ENCODE measurements around the gene ZNF576.
"Not testable (repeated sequence)": the region's sequence is repeated elsewhere in the genome, so short reads cannot be mapped to it uniquely, and the experiment has no call there.

ZNF576 gene

DNA sequence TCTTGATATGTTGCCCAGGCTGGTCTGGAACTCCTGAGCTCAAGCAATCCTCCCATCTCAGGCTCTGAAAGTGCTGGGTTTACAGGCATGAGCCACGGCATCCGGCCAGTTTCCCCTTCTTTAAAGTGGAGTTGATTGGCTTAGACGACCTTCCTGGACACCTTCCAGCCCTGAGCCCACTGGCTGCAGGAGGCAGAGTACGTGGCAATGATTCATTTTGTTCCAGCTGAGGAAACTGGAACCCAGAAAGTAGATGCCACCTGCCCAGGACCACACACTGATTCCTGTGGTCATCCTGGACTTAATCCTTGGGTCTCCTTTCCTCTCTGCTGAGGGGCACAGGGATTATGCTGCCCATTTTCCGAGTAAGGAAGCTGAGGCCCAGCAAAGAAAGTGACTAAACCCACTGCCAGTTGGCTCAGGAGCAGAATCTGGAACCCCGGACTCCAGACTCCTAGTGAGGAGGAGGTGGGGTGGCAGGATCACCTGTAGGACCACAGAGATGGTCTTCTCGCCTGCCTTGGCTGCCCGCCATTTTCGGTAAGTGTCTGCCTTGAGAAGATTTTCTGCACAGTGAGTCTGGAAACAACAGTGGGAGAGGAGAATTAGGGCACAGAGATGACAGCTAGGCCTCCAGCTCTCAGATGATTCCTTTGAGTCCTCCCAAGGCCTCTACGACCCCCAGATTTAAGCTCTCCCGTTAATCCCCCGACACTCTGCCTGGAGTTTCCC is 21.8 kb upstream of the ZNF576 start:
- DNase-seq (ENCODE audit: low read depth in 2 of 3, low spot score in 2 of 3): no peak

DNA sequence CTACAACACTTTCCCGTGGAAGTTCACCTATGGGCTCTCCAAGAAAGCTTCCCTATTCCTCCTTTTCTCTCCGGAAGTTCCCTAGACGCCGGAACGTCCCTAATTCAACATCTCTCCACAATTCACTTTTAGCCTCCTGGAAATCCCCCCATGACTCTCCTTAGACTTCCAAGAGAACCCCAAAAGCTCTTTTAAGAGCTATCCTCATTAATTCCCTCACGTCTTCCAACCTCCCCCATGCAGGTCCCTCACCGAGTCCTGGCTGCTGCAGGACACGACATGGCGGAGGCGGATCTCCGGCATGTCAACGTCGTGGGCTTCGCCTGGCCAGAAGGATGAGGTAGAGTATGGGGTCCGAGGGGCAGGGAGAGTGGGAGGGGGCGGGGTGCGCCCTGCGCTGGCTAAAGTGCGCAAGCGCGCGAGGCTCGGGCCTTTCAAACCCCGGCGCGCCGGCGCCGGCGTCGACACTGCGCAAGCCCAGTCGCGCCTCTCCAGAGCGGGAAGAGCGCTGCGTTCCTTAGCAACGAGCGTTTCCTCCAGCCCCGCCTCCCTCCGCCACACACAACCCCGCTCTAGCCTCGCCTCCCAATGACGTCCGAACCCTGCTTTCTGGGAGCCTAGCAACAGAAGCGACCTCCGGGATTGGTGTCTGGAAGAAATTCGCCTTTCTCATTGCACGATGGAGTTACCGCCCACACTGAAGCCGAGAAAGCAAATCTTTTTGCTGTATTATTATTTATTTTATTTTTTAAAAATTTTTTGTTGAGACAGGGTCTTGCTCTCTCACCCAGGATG is 21.0 kb upstream of the ZNF576 start, which contains the start of the genes PINLYP and XRCC1:
Gene PINLYP, plus strand, starts transcription at position 646 of the 795 bp plus-strand sequence. CDS start 1,391 bp downstream, outside the sequence.
Gene XRCC1, minus strand, starts transcription at position 372 of the 795 bp plus-strand sequence. Its CDS starts 69 bp downstream, at position 303.
- DNase-seq (ENCODE audit: low read depth in 2 of 3, low spot score in 2 of 3): peak; percentile 83 to 92 (median 90)

DNA sequence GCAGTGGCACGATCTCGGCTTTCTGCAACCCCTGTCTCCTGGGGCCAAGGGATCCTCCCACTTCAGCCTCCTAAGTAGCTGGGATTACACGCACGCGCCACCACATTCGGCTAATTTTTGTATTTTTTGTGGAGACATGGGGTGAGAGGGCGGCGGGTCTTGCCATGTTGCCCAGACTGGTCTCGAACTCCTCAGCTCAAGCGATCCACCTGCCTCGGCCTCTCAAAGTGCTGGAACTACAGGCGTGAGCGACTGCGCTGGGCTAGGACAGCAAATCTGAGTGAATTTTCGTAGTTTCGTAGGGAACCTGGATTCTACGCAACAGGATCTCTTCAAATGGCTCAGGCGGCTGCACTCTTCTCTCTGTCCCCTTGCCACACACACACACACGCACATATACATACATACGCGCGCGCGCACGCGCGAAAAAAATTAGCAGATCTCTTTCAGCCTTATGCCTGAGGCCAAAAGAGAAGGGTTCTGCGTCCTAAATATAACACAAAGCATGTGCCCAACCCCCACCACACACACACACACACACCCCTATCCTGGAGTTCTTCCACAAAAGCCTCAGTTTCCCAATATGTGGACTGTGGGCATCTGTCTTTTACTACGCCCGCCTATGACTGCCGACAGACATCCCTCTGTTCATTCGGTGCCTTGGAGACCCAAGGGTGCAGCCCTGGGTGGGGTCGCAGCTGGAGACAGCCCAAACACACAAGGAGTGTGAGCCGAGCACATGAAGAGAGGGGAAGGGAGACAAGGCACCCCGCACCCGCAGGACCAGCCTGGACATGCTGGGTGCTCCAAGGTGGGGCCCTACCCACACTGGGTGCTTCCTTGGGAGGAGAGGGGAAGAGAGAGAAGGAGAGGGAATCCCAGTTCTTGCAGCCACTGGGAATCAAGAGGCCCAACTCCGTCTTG is 20.2 kb upstream of the ZNF576 start:
- DNase-seq (ENCODE audit: low read depth in 2 of 3, low spot score in 2 of 3): no peak

DNA sequence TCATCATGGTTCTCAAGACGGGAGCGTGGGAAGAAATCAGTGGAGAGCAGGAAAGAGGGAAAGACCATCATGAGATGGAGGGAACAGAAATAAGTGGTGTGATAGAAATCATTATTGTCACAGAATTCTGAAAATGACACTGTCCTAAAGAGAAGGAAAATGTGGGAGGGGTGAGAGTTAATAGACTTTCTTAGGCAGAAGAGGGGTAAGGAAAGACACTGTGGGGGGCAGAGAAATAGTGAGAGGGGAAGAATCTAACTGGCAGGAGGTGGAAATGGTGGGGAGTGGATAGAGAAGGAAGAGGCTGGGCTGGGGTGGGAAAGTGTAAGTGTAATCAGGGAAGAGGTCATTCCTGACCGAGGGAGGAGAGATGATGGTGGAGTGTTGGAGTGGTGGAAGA is 17.6 kb upstream of the ZNF576 start:
- no peak for DNase-seq (ENCODE audit: low read depth in 2 of 3, low spot score in 2 of 3)

DNA sequence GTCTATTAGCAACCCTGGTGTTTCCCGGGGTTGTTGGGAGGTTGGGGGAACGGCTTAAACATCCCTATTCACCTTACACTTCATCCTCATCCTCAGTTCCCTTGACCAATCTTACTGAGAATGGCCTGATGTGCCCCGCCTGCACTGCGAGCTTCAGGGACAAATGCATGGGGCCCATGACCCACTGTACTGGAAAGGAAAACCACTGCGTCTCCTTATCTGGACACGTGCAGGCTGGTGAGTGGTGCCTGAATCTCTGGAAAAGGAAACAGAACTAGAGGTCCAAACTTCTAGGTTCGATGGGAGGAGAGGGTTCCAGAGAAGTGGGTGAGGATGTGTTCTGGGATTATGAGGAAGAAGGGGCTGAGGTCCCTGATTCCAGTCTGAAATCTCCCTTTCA is 14.9 kb upstream of the ZNF576 start:
- no peak for DNase-seq (ENCODE audit: low read depth in 2 of 3, low spot score in 2 of 3)

DNA sequence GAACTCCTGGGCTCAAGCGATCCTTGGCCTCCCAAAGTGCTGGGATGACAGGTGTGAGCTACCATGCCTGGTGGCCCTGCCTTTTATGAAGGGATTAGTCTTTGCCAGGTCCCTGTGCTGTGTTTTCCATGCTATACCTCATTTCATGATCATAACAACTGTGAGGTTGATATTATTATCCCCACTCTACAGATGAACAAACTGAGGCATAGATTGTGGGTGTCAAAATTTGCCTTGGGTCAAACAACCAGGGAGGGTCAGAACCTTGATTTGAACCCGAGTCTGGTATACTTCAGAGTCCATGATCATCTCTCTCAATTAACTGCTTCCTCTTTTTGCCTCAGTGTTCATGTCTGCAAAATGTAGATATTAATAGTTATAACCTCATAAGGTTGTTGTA is 13.9 kb upstream of the ZNF576 start:
- no peak for DNase-seq (ENCODE audit: low read depth in 2 of 3, low spot score in 2 of 3)

DNA sequence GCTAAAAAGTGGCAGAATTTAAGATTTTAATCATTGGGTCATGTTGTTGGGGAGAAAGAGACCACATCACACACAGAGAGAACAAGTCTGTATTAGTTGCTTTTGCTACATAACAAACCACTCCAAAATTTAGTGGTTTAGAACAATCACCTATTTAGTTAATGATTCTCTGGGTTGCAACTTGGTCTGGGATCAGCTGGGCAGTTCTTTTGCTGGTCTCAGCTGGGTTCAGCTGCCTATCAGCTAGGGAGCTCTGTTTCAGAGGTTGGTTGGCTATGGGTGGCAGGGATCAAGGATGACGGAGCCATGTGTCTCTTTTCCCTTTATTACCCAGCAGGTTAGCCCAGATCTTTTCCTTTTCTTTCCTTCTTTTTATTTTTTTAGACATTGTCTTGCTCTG is 11.9 kb upstream of the ZNF576 start:
- no peak for DNase-seq (ENCODE audit: low read depth in 2 of 3, low spot score in 2 of 3)

DNA sequence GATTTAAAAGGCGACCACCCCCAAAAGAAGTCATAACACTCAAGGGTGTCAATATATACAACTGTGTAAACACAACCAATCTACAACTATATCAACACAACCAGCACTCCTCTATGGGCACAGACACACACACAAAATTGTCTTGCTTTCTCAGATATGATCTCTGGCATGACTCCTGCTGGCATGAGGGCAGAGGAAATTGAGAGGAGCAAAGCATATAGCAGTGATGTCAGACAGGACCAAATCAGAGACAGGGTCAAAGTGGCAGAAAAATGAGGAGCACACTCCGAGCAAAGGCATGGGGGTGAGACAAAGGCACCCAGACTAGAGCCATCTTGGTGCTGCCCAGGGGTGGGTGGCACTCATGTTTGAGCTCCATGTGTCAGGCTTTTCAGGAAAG is 10.0 kb upstream of the ZNF576 start:
- DNase-seq (ENCODE audit: low read depth in 2 of 3, low spot score in 2 of 3): no peak

DNA sequence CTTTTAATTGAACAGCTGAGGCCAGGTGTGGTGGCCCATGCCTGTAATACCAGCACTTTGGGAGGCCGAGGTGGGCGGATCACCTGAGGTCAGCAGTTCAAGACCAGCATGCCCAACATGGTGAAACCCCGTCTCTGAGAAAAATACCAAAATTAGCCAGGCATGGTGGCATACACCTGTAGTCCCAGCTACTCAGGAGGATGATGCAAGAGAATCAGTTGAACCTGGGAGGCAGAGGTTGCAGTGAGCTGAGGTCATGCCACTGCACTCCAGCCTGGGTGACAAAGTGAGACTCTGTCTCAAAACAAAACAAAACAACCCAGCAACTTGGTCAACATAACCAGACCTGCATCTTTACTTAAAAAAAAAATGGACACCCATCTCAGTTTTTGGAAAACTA is 9.4 kb upstream of the ZNF576 start:
- not testable (repeated sequence) for DNase-seq (ENCODE audit: low read depth in 2 of 3, low spot score in 2 of 3)

DNA sequence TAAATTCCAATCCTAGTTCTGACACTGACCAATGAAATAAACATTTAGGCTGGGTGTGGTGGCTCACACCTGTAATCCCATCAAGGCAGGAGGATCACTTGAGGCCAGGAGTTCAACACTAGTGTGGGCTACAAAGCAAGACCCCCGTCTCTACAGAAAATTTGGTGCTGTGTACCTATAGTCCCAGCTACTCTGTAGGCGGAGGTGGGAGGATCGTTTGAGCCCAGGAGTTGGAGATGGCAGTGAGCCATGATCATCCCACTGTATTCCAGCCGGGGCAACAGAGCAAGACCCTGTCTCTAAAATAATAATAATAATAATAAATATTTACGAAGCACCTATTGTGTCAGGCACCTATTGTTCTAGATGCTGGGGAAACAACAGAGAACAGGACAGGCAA is 7.1 kb upstream of the ZNF576 start:
- DNase-seq (ENCODE audit: low read depth in 2 of 3, low spot score in 2 of 3): no peak

DNA sequence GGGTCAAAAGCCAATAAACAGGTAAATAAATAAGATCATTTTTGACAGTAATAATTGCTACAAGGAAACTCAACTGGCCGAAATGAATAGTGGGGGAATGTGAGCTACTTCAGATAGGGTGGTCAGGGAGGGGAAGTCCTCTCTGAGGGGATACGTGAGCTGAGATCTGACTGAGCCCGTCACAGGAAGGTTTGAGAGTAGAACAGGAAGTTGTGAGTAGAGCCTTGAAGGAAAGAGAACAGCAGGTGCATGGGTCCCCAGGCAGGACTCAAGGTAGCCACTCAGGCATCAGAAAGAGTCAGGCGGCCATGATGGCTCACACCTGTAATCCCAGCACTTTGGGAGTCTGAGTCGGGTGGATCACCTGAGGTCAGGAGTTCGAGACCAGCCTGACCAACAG is 6.7 kb upstream of the ZNF576 start:
- no peak for DNase-seq (ENCODE audit: low read depth in 2 of 3, low spot score in 2 of 3)

DNA sequence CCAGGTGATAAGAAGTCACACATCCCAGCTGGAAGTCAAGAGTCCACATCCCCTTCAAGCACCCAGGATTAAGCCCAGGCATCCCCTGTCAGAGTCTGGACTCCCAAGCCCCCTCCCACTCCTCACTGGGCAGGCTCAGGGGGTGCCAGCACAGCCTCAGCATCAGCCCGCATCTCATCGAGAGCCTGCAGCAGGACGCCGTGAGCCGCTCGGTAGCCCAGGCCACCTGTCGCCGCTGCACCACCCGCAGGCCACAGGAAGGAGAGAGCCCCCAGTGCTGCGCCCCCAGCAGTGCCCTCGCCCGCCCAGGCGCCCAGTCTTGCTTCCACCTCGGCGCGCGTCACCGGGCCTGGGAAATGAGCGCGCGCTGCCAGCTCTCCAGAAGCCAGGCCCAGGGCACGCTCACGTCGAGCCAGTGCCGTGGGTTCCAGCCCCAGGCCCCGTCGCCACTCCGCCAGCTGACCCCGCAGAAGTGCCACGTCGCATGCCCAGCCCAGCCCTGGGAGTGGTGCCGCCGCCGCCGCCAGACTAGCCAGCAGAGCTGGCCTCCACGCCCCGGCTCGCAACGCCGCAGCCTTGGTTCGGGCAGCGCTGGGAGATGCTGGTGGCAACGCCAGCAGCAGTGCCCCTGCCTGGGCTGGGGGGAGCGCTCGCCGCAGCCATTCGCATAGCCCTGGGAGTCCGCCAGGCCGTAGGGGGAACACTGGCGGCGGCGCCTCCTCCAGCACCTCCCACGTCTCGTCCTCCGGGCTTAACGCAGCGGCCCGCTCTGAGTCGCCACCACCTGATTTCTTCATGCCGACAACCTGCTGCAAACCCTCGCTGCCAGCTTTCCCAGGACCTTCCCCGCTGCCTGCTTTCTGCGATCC is 4.3 kb upstream of the ZNF576 start:
- no peak for DNase-seq (ENCODE audit: low read depth in 2 of 3, low spot score in 2 of 3)

DNA sequence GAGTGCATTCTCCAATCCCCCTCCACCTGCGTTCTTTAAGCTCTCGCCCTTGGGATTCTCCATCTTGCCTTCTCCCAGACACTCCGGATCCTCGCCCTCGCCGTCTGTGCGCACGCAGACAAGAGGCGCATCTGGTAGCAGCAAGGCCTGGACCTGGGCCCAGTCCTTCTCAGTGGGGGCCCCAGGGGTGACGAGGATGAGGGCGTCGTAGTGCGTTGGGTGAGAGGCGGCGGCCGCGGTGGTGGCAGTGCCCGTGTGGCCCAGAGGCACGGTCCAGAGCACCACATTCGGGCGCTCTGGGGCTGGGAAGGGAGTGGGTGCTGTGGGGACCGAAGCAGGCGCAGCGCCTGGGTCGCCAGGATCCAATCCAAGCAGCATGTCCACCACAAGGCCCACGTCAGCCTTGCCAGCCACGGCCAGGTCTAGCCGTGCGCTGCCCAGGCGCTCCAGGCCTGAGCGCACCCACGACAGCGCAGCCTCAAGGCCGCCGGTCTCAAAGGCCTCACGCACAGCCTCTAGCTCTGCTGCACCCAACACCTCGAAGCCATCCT is 3.5 kb upstream of the ZNF576 start:
- DNase-seq (ENCODE audit: low read depth in 2 of 3, low spot score in 2 of 3): no peak

DNA sequence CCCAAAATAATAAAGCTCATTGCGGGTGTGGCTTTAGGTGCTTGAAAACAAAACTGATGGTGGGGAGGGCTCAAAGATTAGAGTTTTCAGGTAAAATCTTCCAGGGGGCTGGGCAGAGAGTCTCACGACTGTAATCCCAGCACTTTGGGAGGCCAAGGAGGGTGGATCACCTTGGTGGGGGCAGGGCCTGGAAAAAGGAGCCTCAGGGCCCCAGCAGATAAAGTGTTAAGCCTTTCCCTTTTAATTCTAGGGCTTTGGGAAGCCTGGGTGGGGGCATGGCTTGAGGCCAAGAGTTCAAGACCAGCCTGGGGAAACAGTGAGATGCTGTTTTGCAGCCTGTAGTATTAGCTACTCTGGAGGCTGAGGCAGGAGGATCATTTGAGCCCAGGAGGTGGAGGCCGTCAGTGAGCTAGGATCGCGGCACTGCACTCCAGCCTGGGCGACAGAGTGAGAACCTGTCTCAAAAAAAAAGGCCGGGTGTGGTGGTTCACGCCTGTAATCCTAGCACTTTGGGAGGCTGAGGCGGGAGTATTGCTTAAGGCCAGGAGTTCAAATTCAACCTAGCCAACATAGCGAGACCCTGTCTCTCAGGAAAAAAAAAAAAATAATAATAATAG is 2.2 kb upstream of the ZNF576 start:
- no peak for DNase-seq (ENCODE audit: low read depth in 2 of 3, low spot score in 2 of 3)

DNA sequence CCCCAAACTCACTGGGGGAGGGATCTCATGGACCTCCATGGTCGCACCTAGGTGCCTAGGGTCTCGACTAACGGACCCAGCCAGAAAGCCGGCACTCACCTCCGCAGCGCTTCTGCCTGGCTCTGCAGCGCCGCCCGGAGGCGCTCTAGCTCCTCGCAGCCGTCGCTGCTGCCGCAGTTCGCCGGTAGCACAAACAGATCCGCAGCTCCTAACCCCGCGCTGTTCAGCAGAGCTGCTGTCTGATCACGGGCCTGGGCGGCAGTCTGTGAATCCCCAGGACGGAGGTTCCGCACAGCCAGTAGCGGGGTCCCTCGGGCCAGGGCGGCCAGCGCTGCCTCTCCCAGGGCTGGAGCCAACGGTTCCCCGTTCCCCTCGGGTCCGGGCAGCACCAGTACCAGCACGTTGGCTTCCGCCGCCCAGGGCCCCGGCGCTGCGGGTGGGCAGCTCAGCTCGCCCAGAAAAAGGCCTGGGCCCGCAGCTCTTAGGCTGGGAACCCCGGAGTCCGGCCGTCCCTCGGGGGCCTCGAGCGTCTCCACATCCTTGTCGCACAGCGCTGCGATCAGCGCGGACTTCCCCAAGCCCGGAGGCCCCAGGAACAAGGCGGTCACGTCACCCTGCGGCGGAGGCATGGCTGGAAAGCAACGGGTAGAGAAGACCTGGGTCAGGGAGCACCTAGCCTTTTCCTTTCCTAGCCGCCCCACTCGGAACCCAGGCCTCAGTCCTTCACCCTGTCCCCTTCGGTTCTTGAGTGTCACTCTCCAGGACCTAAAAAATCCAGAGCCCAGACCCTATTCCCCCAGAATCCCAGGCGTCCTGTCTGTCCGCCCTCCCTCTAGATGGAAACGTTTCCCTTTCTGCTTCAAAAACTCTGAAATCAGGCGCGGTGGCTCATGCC is 1.4 kb upstream of the ZNF576 start:
- DNase-seq (ENCODE audit: low read depth in 2 of 3, low spot score in 2 of 3): peak; percentile 39 to 56 (median 54)

DNA sequence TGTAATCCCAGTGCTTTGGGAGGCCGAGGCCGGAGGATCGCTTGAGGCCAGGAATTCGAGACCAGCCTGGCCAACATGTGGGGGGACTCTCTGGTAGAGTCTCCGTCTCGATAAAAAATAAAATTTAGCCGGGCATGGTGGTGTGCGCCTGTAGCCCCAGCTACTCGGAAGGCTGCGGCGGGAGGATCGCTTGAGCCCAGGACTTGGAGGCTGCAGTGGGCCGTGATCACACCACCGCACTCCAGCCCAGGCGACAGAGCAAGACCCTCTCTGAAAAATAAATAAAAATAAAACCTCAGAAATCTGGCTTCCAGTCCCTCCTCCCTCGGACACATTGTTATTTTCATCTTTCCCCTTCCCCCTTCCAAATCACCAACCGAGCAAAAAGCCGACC is 793 bp upstream of the ZNF576 start:
- DNase-seq (ENCODE audit: low read depth in 2 of 3, low spot score in 2 of 3): no peak

DNA sequence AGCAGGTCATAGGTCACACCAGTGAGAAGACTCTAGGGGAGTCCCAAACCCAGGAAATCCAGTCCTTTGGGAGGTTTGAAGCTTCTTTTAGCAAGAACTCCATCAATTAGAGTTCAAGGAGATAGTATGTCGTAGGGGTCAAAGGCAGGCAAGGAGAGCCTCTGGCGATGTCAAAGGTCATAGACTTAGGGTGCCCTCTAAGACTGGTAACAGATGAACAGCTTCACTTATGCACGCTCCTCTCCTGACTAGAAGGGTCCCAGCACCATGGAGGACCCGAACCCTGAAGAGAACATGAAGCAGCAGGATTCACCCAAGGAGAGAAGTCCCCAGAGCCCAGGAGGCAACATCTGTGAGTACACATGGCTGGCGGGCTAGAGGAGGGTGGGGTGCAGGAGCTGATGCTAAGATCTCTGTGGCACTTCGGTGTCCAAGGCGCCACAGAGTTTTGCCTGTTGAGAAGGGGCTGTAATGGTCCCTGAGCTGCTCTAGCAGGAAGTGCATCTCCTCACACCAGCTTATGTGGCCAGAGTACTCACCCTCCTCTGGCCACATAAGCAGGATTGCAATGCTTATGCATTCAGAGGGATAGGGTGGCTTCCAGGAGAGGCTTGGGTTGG is 557 bp downstream of the ZNF576 start:
- DNase-seq (ENCODE audit: low read depth in 2 of 3, low spot score in 2 of 3): no peak

DNA sequence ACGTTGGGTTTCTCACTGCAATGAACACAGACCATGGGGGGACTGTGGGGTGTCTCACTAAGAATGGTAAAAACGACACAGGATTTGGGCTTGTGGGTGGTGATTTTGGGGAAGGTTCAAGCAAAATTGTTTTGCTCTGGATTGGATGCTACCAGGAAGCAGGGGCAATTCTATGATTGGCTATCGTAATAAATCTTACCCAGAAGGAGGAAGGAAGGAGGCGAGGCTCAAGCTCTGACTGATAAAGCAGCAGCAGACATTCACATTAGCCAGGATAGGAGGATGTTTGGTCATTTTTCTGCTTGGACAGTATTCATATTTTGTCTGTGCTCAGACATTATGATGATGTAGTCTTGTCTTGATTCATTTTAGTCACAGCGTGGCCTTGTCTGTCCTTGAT is 1.5 kb downstream of the ZNF576 start:
- no peak for DNase-seq (ENCODE audit: low read depth in 2 of 3, low spot score in 2 of 3)

Data from activated CD8-positive, alpha-beta memory T cell treated with anti-CD3 and anti-CD28 coated beads for 48 hours (primary cell).